A673 (cell line): ENCODE data around the gene COG6. TPM values are rescaled to one million over a fixed set of nuclear protein-coding genes. Genes with fewer than 3 reads are reported as not detected.
A peak's percentile ranks its signal among the peaks of the same experiment; 100 is the strongest.

Experiments
- BruUV-seq: library from RNA; stranded (reverse); fragments of 400-500 nt; replicated peaks from 2 replicates; lab custom pipeline; 2021; lab: Mats Ljungman, UMichigan
- CTCF ChIA-PET: fragments of 300-600 bp; sonication (Branson Sonifier 250); formaldehyde crosslinking; loops from one replicate; lab custom pipeline; 2022; ENCODE audit warnings: antibody characterized with exemption; lab: Charles Lee
- POLR2A ChIA-PET: fragments of 300-600 bp; sonication (Branson Sonifier 250); formaldehyde crosslinking; loops from one replicate; lab custom pipeline; 2022; ENCODE audit warnings: antibody characterized with exemption; ENCODE audit not compliant: low non-redundant PET; lab: Charles Lee
- DNase-seq: peaks from one replicate; pipeline ENCODE4 v3.0.0-alpha.2; 2015; ENCODE audit warnings: low spot score
- H3K27ac ChIP-seq: fragments of 200-600 bp; sonication (generic); 2 replicates; pipeline ENCODE4 v1.5.1; 2016; ENCODE audit warnings: mixed run types, low read depth, mild to moderate bottlenecking, mixed read lengths, antibody characterized with exemption, low read length; ENCODE audit not compliant: poor library complexity, severe bottlenecking
- H3K27me3 ChIP-seq: fragments of 200-600 bp; sonication (generic); replicated peaks from 2 replicates; pipeline ENCODE4 v1.6.1; 2017; ENCODE audit warnings: mixed run types, low read depth, mild to moderate bottlenecking, mixed read lengths, antibody characterized with exemption, low read length; ENCODE audit not compliant: insufficient read depth, poor library complexity
- H3K36me3 ChIP-seq: fragments of 200-600 bp; sonication (generic); 2 replicates; pipeline ENCODE4 v1.6.1; 2016; ENCODE audit warnings: mixed run types, mild to moderate bottlenecking, mixed read lengths, antibody characterized with exemption, low read length; ENCODE audit not compliant: insufficient read depth, poor library complexity, severe bottlenecking
- H3K4me1 ChIP-seq: fragments of 200-600 bp; sonication (generic); 2 replicates; pipeline ENCODE4 v1.6.1; 2017; ENCODE audit warnings: mixed run types, mild to moderate bottlenecking, mixed read lengths, antibody characterized with exemption, low read length; ENCODE audit not compliant: insufficient read depth, poor library complexity, severe bottlenecking
- H3K4me3 ChIP-seq: fragments of 200-600 bp; sonication (generic); 2 replicates; pipeline ENCODE4 v1.5.1; 2016; ENCODE audit warnings: low read depth, mixed run types, mild to moderate bottlenecking, mixed read lengths, low read length; ENCODE audit not compliant: poor library complexity, severe bottlenecking
- H3K9me3 ChIP-seq: fragments of 200-600 bp; sonication (generic); 2 replicates; pipeline ENCODE4 v1.6.1; 2016; ENCODE audit warnings: mixed run types, low read depth, mild to moderate bottlenecking, mixed read lengths, antibody characterized with exemption, low read length; ENCODE audit not compliant: poor library complexity, severe bottlenecking
- EZH2 ChIP-seq: fragments of 200-600 bp; sonication (generic); IDR thresholded peaks from 2 replicates; pipeline ENCODE4 v1.6.1; 2017; ENCODE audit warnings: borderline replicate concordance, low read depth, mild to moderate bottlenecking, mixed read lengths, antibody characterized with exemption, low read length; ENCODE audit not compliant: poor library complexity, severe bottlenecking
- intact Hi-C: fragments of 100-400 bp; cut with micrococcal nuclease; formaldehyde crosslinking; loops from one replicate; pipeline ENCODE4 v1.10.0; 2022; ENCODE audit not compliant: unreplicated experiment
- total RNA-seq: library from RNA; stranded (reverse); gene quantifications from 2 replicates; pipeline ENCODE4 v1.2.3, GENCODE V29; 2021
- TF ChIP-seq, protein P1 (sequence below): fragments of 300-800, 200-600 bp; sonication (generic); conservative IDR thresholded peaks from 2 replicates; pipeline ENCODE4 v1.5.1; 2017; ENCODE audit warnings: low read depth, mild to moderate bottlenecking, antibody characterized with exemption, low read length, moderate library complexity, mixed read lengths

The COG6 gene
- total RNA-seq, 1 experiment from 2014 or later, result 33.6 TPM

DNA sequence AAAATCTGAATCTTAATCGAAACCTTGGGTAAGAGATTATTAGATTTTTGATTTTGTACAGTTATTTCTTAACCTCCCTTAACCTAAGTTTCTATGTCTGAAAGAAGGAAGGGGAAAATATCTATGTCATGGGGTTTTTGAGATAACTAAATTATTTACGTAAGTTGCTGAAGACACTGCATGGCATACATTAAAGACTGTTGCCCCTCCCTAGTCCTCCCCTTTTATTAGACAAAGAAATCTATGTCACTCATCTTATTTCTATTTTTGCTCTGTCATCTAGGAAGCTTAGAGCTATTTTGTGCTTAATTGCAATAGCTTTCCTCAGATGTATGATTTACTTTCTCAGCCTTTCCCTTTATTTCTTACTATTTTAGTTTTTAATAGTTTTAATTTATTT lies 15.0 kb downstream of the COG6 start:
- ChIA-PET CTCF (interaction anchor here (0.6 kb wide), 1 partner anchor 1089 kb away, joined by 5 read pairs; no protein-coding TSS in a partner anchor), POLR2A (interaction anchor here (0.6 kb wide), 1 partner anchor 1011 kb away, joined by 3 read pairs; no protein-coding TSS in a partner anchor)
- BruUV-seq, result no TSS peak
- peaks cover 18% of the 10 kb centered on the region for H3K4me1 ChIP-seq
- TF ChIP-seq, protein P1, sequence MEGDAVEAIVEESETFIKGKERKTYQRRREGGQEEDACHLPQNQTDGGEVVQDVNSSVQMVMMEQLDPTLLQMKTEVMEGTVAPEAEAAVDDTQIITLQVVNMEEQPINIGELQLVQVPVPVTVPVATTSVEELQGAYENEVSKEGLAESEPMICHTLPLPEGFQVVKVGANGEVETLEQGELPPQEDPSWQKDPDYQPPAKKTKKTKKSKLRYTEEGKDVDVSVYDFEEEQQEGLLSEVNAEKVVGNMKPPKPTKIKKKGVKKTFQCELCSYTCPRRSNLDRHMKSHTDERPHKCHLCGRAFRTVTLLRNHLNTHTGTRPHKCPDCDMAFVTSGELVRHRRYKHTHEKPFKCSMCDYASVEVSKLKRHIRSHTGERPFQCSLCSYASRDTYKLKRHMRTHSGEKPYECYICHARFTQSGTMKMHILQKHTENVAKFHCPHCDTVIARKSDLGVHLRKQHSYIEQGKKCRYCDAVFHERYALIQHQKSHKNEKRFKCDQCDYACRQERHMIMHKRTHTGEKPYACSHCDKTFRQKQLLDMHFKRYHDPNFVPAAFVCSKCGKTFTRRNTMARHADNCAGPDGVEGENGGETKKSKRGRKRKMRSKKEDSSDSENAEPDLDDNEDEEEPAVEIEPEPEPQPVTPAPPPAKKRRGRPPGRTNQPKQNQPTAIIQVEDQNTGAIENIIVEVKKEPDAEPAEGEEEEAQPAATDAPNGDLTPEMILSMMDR, result no peak
- TF ChIP-seq EZH2, result no peak
- peak; percentile 21 for DNase-seq
- H3K9me3 ChIP-seq, result peaks cover 4% of the 10 kb centered on the region
- intact Hi-C loops, result loop anchor here (5.0 kb wide), 2 partner anchors 523 to 633 kb away; partner anchors contain the start of genes NHLRC3 and PROSER1
- H3K27me3 ChIP-seq, result no peaks in the 10 kb centered on the region
- H3K36me3 ChIP-seq, result no peaks in the 10 kb centered on the region
- H3K27ac ChIP-seq, result peak overlapping the region; percentile 27
- H3K4me3 ChIP-seq, result no peak overlapping the region

DNA sequence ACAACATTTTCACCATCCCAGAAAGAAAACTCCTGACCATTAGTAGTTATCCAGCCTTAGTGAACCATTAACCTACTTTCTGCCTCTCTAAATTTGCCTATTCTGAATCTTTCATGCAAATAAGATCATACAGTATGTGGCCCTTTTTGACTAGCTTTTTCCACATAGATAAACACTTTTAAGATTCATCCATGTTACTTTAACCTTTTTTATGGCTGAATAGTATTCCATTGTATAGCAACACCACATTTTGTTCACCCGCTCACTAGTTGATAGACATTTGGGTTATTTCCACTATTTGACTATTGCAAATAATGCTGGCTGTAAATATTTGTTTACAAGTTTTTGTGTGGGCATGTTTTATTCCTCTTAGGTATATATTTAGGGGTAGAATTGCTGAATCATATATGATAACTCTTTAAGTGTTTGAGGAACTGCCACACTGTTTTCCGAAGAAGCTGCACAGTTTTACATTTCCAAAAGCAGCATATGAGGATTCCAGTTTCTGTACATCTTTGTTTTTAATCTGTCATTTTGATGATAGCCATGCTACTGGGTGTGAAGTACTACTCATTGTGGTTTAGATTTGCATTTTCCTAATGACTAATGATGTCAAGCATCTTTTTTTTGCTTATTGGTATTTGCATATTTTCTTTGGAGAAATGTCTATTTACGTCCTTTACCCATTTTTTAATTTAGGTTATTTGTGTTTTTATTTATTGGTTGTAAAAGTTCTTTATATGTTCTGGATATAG lies 17.1 kb downstream of the COG6 start:
- DNase-seq, result no peak
- intact Hi-C loops, result loop anchor here (5.0 kb wide), 2 partner anchors 525 to 635 kb away; partner anchors contain the start of genes NHLRC3 and PROSER1
- peaks cover 27% of the 10 kb centered on the region for H3K4me1 ChIP-seq
- H3K9me3 ChIP-seq, result peaks cover 4% of the 10 kb centered on the region
- ChIA-PET CTCF (no interaction called here), POLR2A (no interaction called here)
- H3K27me3 ChIP-seq, result no peaks in the 10 kb centered on the region
- BruUV-seq, result no TSS peak
- no peak overlapping the region for H3K4me3 ChIP-seq
- H3K36me3 ChIP-seq, result no peaks in the 10 kb centered on the region
- H3K27ac ChIP-seq, result no peak overlapping the region
- TF ChIP-seq, protein P1, result no peak
- TF ChIP-seq EZH2, result no peak

DNA sequence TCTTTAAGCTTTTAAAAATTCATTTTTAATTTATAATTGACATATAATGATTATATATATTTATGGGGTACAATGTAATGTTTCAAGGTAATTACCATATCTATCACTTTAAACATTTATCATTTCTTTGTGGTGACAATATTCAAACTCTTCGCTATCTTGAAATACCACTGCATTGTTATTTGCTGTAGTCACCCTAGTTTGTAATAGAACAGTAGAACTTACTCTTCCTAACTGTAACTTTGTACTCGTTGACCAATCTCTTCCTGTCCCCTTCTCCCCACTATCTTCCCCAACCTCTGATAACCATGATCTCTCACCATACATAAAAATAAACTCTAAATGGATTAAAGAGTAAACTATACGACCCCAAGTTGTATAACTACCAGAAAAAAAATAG lies 20.4 kb downstream of the COG6 start:
- ChIA-PET POLR2A (no interaction called here), CTCF (no interaction called here)
- Histone ChIP-seq H3K4me1 (peaks cover 17% of the 10 kb centered on the region), H3K9me3 (peaks cover 4% of the 10 kb centered on the region), H3K27me3 (no peaks in the 10 kb centered on the region), H3K27ac (no peak overlapping the region), H3K4me3 (no peak overlapping the region), H3K36me3 (peaks cover 9% of the 10 kb centered on the region)
- intact Hi-C loops, result loop anchor here (1.0 kb wide), 1 partner anchor 625 kb away; no protein-coding TSS in a partner anchor
- no peak for TF ChIP-seq EZH2
- TF ChIP-seq, protein P1, result no peak
- no TSS peak for BruUV-seq
- DNase-seq, result no peak
